A549 treated with CpdA at 1 μM for 4 hours (cell line): ENCODE results near the gene MAPK8IP2. TPM values are rescaled to one million over a fixed set of nuclear protein-coding genes. Genes with fewer than 3 reads are reported as not detected.

Experiments used
- total RNA-seq: library from RNA; stranded (reverse); fragments of 200-300 nt; extraction: Qiagen RNA extraction; gene quantifications from 5 replicates; pipeline ENCODE4 v1.2.3, GENCODE V29; 2022; ENCODE audit warnings: low read depth

Gene MAPK8IP2
- 2.1 to 4.2 TPM (median 3.8 TPM) in 5 replicates for total RNA-seq

GRCh38 chr22:50600538-50600937 lies at the start of gene MAPK8IP2:
Gene MAPK8IP2 (plus strand): TSS chr22:50600793. CDS start chr22:50600819, 26 bp downstream.

GRCh38 chr22:50562523-50563412 lies 37.8 kb upstream of the MAPK8IP2 start, which contains the start of gene SYCE3:
Gene SYCE3 (minus strand): TSS chr22:50562919. CDS start chr22:50556405, 6,514 bp downstream.

DNA sequence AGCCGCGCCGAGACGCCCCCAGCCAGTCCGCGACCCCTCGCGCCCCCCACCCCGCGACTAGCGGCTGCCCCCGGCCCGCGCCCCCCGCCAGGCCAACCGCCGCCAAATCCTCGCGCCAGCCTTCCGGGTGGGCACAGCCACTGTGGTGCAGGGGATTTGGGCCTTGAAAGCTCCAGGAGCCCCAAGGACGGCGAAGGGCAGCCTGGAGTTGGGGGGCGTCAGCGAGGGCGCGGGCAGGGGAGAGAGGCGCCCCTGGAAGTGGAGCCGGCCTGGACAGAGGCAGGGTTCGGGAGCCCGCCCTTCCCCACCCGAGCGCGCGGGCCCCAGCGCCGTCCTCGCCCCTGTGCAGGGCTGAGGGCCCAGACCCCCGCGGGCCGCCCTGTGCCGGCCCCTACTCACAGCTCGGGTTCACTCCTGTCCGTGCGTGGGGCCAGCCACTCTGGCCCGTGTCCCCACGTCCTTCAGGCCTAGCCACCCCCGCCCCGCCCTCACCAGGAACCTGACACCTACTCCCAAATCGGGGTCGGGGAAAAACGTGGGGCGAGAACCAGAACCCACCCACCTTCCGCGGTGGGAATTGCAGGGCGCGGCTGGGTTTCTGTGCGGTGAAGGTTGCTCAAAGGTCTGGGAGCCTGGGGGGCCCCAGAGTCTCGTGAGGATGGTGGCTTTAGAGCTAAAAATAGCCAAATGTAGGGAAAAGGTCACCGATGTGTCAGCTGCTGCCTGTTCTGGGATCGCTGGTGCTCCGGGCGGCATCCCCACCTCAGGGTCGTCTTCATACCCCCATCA lies 22.4 kb upstream of the MAPK8IP2 start, which contains the start of gene CPT1B:
CPT1B (minus strand) TSS at position 441 of the 789 bp plus-strand sequence. CDS start 512 bp downstream, outside the sequence.

GRCh38 chr22:50582493-50583293 lies 17.9 kb upstream of the MAPK8IP2 start, which contains the start of gene CHKB:
Gene CHKB (minus strand): TSS chr22:50582849. CDS start chr22:50582781, 68 bp downstream.

GRCh38 chr22:50627642-50628542 lies 27.3 kb downstream of the MAPK8IP2 start, which contains the start of gene ARSA:
Gene ARSA (minus strand): TSS chr22:50628152. CDS start chr22:50627779, 373 bp downstream.

Other genes with a start within 250 kb of the MAPK8IP2 start
- 17.7 to 27.3 TPM (median 24.6 TPM) in 5 replicates for gene SBF1, start 125.8 kb upstream of the MAPK8IP2 start, total RNA-seq
- gene ADM2, start 119.2 kb upstream of the MAPK8IP2 start, total RNA-seq: 0.49 to 0.87 TPM (median 0.50 TPM) in 5 replicates
- 0.05 TPM in 1 of 5 replicates, not detected in the others for gene MIOX, start 113.9 kb upstream of the MAPK8IP2 start, total RNA-seq
- gene LMF2, start 93.1 kb upstream of the MAPK8IP2 start, total RNA-seq: 30.4 to 50.1 TPM (median 44.1 TPM) in 5 replicates
- 33.4 to 40.4 TPM (median 37.2 TPM) in 5 replicates for gene NCAPH2, start 92.6 kb upstream of the MAPK8IP2 start, total RNA-seq
- 1.9 to 6.1 TPM (median 4.8 TPM) in 5 replicates for gene SCO2, start 75.2 kb upstream of the MAPK8IP2 start, total RNA-seq
- gene TYMP, start 70.8 kb upstream of the MAPK8IP2 start, total RNA-seq: 11.3 to 21.2 TPM (median 18.6 TPM) in 5 replicates
- gene KLHDC7B, start 54.9 kb upstream of the MAPK8IP2 start, total RNA-seq: 0.02 to 0.05 TPM (median 0.05 TPM) in 3 of 5 replicates, not detected in the others
- 0.25 to 0.75 TPM (median 0.46 TPM) in 3 of 5 replicates, not detected in the others for gene SYCE3, start 37.9 kb upstream of the MAPK8IP2 start, total RNA-seq
- 10.5 to 15.7 TPM (median 13.6 TPM) in 5 replicates for gene CPT1B, start 22.4 kb upstream of the MAPK8IP2 start, total RNA-seq
- gene CHKB, start 17.9 kb upstream of the MAPK8IP2 start, total RNA-seq: 16.9 to 24.5 TPM (median 19.0 TPM) in 5 replicates
- gene ARSA, start 27.4 kb downstream of the MAPK8IP2 start, total RNA-seq: 18.3 to 26.3 TPM (median 21.3 TPM) in 5 replicates
- gene SHANK3, start 72.0 kb downstream of the MAPK8IP2 start, total RNA-seq: 2.6 to 5.3 TPM (median 3.9 TPM) in 5 replicates
- 0.06 to 0.08 TPM in 2 of 5 replicates, not detected in the others for gene ACR, start 137.4 kb downstream of the MAPK8IP2 start, total RNA-seq
- 15.4 to 24.9 TPM (median 20.8 TPM) in 5 replicates for gene RABL2B, start 182.8 kb downstream of the MAPK8IP2 start, total RNA-seq